ENCODE results near the gene CDH2. TPM values are rescaled to one million over a fixed set of nuclear protein-coding genes. Genes with fewer than 3 reads are reported as not detected.

Gene CDH2
- polyA plus RNA-seq, 1 donor from 2014 or later, result 199 TPM

GRCh38 chr18:27922780-27923179, 254.2 kb downstream of the CDH2 start:
- H3K9me3 ChIP-seq (ENCODE audit: low read length), result no peaks in the 10 kb centered on the region
- no peaks in the 10 kb centered on the region for H3K79me2 ChIP-seq (replicated peaks; ENCODE audit: insufficient read depth, low read length)
- H3K4me3 ChIP-seq (ENCODE audit: low read length), result no peak overlapping the region
- no peaks in the 10 kb centered on the region for H3K27me3 ChIP-seq (ENCODE audit: insufficient read depth, low read depth, low read length)
- H3K9me2 ChIP-seq (ENCODE audit: insufficient read depth, low read length), result no peaks in the 10 kb centered on the region
- H3K27ac ChIP-seq (ENCODE audit: low read length), result no peak overlapping the region
- no peaks in the 10 kb centered on the region for H4K20me1 ChIP-seq (ENCODE audit: insufficient read depth)
- H3K9ac ChIP-seq (ENCODE audit: low read length), result no peak overlapping the region
- H3K4me2 ChIP-seq (ENCODE audit: low read length), result no peak overlapping the region
- no peaks in the 10 kb centered on the region for H3F3A ChIP-seq (ENCODE audit: insufficient read depth, low read length, poor library complexity, severe bottlenecking)
- TF ChIP-seq SMC3 (conservative IDR thresholded peaks at IDR 0.05; ENCODE audit: poor library complexity), result no peak
- no peak for TF ChIP-seq MXI1 (conservative IDR thresholded peaks at IDR 0.05; ENCODE audit: poor library complexity, severe bottlenecking)
- TF ChIP-seq EP300 (conservative IDR thresholded peaks at IDR 0.05; ENCODE audit: poor library complexity, severe bottlenecking), result no peak
- no peak for TF ChIP-seq TAF1 (IDR thresholded peaks at IDR 0.05; ENCODE audit: low read depth)
- no peak for TF ChIP-seq RAD21 (conservative IDR thresholded peaks at IDR 0.05)
- no peak for TF ChIP-seq REST (IDR thresholded peaks at IDR 0.05; ENCODE audit: borderline replicate concordance)
- TF ChIP-seq EZH2 (IDR thresholded peaks at IDR 0.05; ENCODE audit: borderline replicate concordance, insufficient read depth, low read length, poor library complexity, severe bottlenecking), result no peak
- no peak for TF ChIP-seq CTCF (IDR thresholded peaks at IDR 0.05; ENCODE audit: poor library complexity, severe bottlenecking)
- TF ChIP-seq POLR2AphosphoS5 (IDR thresholded peaks at IDR 0.05), result no peak
- H2AFZ ChIP-seq (ENCODE audit: low read depth, low read length), result no peak overlapping the region
- H3K36me3 ChIP-seq (ENCODE audit: insufficient read depth, low read length), result no peaks in the 10 kb centered on the region

- no peak overlapping the region for H2AFZ ChIP-seq (ENCODE audit: low read depth, low read length)
- H3K79me2 ChIP-seq (replicated peaks; ENCODE audit: insufficient read depth, low read length), result no peaks in the 10 kb centered on the region
- no peak overlapping the region for H3K27ac ChIP-seq (ENCODE audit: low read length)
- no peaks in the 10 kb centered on the region for H3K27me3 ChIP-seq (ENCODE audit: insufficient read depth, low read depth, low read length)
- no peak overlapping the region for H3K4me3 ChIP-seq (ENCODE audit: low read length)
- no peaks in the 10 kb centered on the region for H3F3A ChIP-seq (ENCODE audit: insufficient read depth, low read length, poor library complexity, severe bottlenecking)
- H3K9me3 ChIP-seq (ENCODE audit: low read length), result no peaks in the 10 kb centered on the region
- H3K36me3 ChIP-seq (ENCODE audit: insufficient read depth, low read length), result no peaks in the 10 kb centered on the region
- peak overlapping the region; percentile 18 for H3K9ac ChIP-seq (ENCODE audit: low read length)
- H3K9me2 ChIP-seq (ENCODE audit: insufficient read depth, low read length), result no peaks in the 10 kb centered on the region
- H3K4me2 ChIP-seq (ENCODE audit: low read length), result no peak overlapping the region
- TF ChIP-seq RAD21 (conservative IDR thresholded peaks at IDR 0.05) (no peak), POLR2AphosphoS5 (IDR thresholded peaks at IDR 0.05) (peak; percentile 17), TAF1 (IDR thresholded peaks at IDR 0.05; ENCODE audit: low read depth) (no peak), EZH2 (IDR thresholded peaks at IDR 0.05; ENCODE audit: borderline replicate concordance, insufficient read depth, low read length, poor library complexity, severe bottlenecking) (no peak)
- H4K20me1 ChIP-seq (ENCODE audit: insufficient read depth), result no peaks in the 10 kb centered on the region
These were observed 254.8 kb downstream of the CDH2 start for GRCh38 chr18:27921904-27922751.
